WTC11 (cell line): Measurements from ENCODE around the gene AQP5. TPM values are rescaled to one million over a fixed set of nuclear protein-coding genes. Genes with fewer than 3 reads are reported as not detected.
"Not testable (repeated sequence)": the region's sequence is repeated elsewhere in the genome, so short reads cannot be mapped to it uniquely, and the experiment has no call there.

Source experiments
- ATAC-seq: fragments of 200-7000 bp; cut with Tn5 transposase; 2 replicates; pipeline ENCODE4 v1.10.0; 2021; ENCODE audit warnings: mild to moderate bottlenecking, moderate library complexity
- CTCF ChIA-PET: fragments of 300-600 bp; sonication (Branson Sonifier 250); formaldehyde crosslinking; loops from one replicate; lab custom pipeline; 2021; ENCODE audit warnings: antibody characterized with exemption; lab: Charles Lee
- POLR2A ChIA-PET: fragments of 350-600 bp; sonication (Branson Sonifier 250); formaldehyde crosslinking; loops from one replicate; lab custom pipeline; 2021; ENCODE audit warnings: antibody characterized with exemption; lab: Charles Lee
- DNase-seq: peaks from one replicate; pipeline ENCODE4 v3.0.0; 2021; ENCODE audit warnings: low spot score
- H3K27ac Mint-ChIP-seq: 2 replicates; pipeline ENCODE4 v1.8.0; 2021; ENCODE audit warnings: mixed read lengths
- H3K27me3 Mint-ChIP-seq: 2 replicates; pipeline ENCODE4 v1.8.0; 2021; ENCODE audit warnings: low read depth, mild to moderate bottlenecking, moderate library complexity, mixed read lengths
- H3K36me3 Mint-ChIP-seq: 2 replicates; pipeline ENCODE4 v1.8.0; 2021; ENCODE audit warnings: mixed read lengths
- H3K4me1 Mint-ChIP-seq: 2 replicates; pipeline ENCODE4 v1.8.0; 2022; ENCODE audit warnings: mixed read lengths
- H3K4me3 Mint-ChIP-seq: 2 replicates; pipeline ENCODE4 v1.8.0; 2021; ENCODE audit warnings: mild to moderate bottlenecking, moderate library complexity, mixed read lengths
- H3K9me3 Mint-ChIP-seq: 2 replicates; pipeline ENCODE4 v1.8.0; 2021; ENCODE audit warnings: mixed read lengths
- EMX1 ChIP-seq: fragments of 250-450 bp; sonication (Bioruptor Pico); IDR thresholded peaks from 2 replicates; pipeline ENCODE4 v1.8.0; 2021; ENCODE audit warnings: mild to moderate bottlenecking
- GRHL2 ChIP-seq: fragments of 250-450 bp; sonication (Bioruptor Pico); IDR thresholded peaks from 2 replicates; pipeline ENCODE4 v1.8.0; 2022; ENCODE audit warnings: mild to moderate bottlenecking, moderate library complexity; ENCODE audit not compliant: insufficient replicate concordance, severe bottlenecking
- HMGXB4 ChIP-seq: sonication (generic); formaldehyde crosslinking; IDR thresholded peaks from 2 replicates; pipeline ENCODE4 v1.8.1; 2023; ENCODE audit warnings: mild to moderate bottlenecking, moderate library complexity, missing genetic modification reagents
- MXD4 ChIP-seq: fragments of 250-450 bp; sonication (Bioruptor Pico); IDR thresholded peaks from 2 replicates; pipeline ENCODE4 v1.8.0; 2021; ENCODE audit warnings: mild to moderate bottlenecking, moderate library complexity, borderline replicate concordance
- MYBL2 ChIP-seq: sonication (generic); formaldehyde crosslinking; IDR thresholded peaks from 2 replicates; pipeline ENCODE4 v1.8.1; 2023; ENCODE audit warnings: mild to moderate bottlenecking, moderate library complexity, missing genetic modification reagents
- NFATC4 ChIP-seq: fragments of 250-450 bp; sonication (Bioruptor Pico); IDR thresholded peaks from 2 replicates; pipeline ENCODE4 v1.9.0; 2021; ENCODE audit warnings: mild to moderate bottlenecking
- NR3C1 ChIP-seq: sonication (generic); formaldehyde crosslinking; conservative IDR thresholded peaks from 2 replicates; pipeline ENCODE4 v1.8.1; 2023; ENCODE audit warnings: low read depth, mild to moderate bottlenecking, missing genetic modification reagents
- RELA ChIP-seq: sonication (generic); formaldehyde crosslinking; IDR thresholded peaks from 2 replicates; pipeline ENCODE4 v1.8.1; 2022; ENCODE audit warnings: missing genetic modification reagents, mild to moderate bottlenecking, borderline replicate concordance
- SMAD4 ChIP-seq: sonication (generic); formaldehyde crosslinking; IDR thresholded peaks from 2 replicates; pipeline ENCODE4 v1.8.0; 2022; ENCODE audit warnings: mild to moderate bottlenecking, missing genetic modification reagents
- SP1 ChIP-seq: sonication (generic); formaldehyde crosslinking; conservative IDR thresholded peaks from 2 replicates; pipeline ENCODE4 v1.8.1; 2022; ENCODE audit warnings: missing genetic modification reagents
- TCF7 ChIP-seq: sonication (generic); formaldehyde crosslinking; IDR thresholded peaks from 2 replicates; pipeline ENCODE4 v1.8.0; 2022; ENCODE audit warnings: mild to moderate bottlenecking, low read depth, missing genetic modification reagents, moderate library complexity
- ZMAT4 ChIP-seq: fragments of 250-450 bp; sonication (Bioruptor Pico); IDR thresholded peaks from 2 replicates; pipeline ENCODE4 v1.9.0; 2021; ENCODE audit warnings: mild to moderate bottlenecking
- ZNF121 ChIP-seq: sonication (generic); formaldehyde crosslinking; IDR thresholded peaks from 2 replicates; pipeline ENCODE4 v1.8.0; 2023; ENCODE audit warnings: missing genetic modification reagents
- ZNF138 ChIP-seq: sonication (generic); formaldehyde crosslinking; conservative IDR thresholded peaks from 2 replicates; pipeline ENCODE4 v1.8.1; 2022; ENCODE audit warnings: mild to moderate bottlenecking, moderate library complexity, missing genetic modification reagents
- ZNF281 ChIP-seq: sonication (generic); formaldehyde crosslinking; IDR thresholded peaks from 2 replicates; pipeline ENCODE4 v1.8.0; 2023; ENCODE audit warnings: mild to moderate bottlenecking, missing genetic modification reagents
- total RNA-seq: library from RNA; stranded (reverse); gene quantifications from 3 replicates; pipeline ENCODE4 v1.2.3, GENCODE V29; 2021

Gene AQP5
- total RNA-seq, 1 experiment from 2014 or later, result 2.8 TPM

- Mint-ChIP-seq H3K27me3 (no peaks in the 10 kb centered on the region), H3K4me3 (no peak overlapping the region), H3K9me3 (no peaks in the 10 kb centered on the region), H3K4me1 (peaks cover 18% of the 10 kb centered on the region), H3K27ac (peak overlapping the region; percentile 54), H3K36me3 (peaks cover 22% of the 10 kb centered on the region)
- ATAC-seq (no peak), DNase-seq (no peak)
- TF ChIP-seq ZNF121 (no peak), GRHL2 (CRISPR knock-in tag) (no peak), ZNF281 (CRISPR knock-in tag) (no peak), NR3C1 (CRISPR knock-in tag) (no peak), MYBL2 (no peak), NFATC4 (CRISPR knock-in tag) (no peak), ZMAT4 (CRISPR knock-in tag) (no peak), RELA (no peak), EMX1 (CRISPR knock-in tag) (no peak), ZNF138 (CRISPR knock-in tag) (no peak)
- ChIA-PET POLR2A (no interaction called here), CTCF (interaction anchor here (0.6 to 4.4 kb wide), 7 partner anchors 18 to 126 kb away, joined by 3 to 35 read pairs (median 5); no protein-coding TSS in a partner anchor)
Measured at GRCh38 chr12:49984476-49985359, 23.0 kb downstream of the AQP5 start.

- Mint-ChIP-seq H3K36me3 (peaks cover 34% of the 10 kb centered on the region), H3K27ac (no peak overlapping the region), H3K4me3 (no peak overlapping the region), H3K4me1 (peaks cover 16% of the 10 kb centered on the region), H3K9me3 (no peaks in the 10 kb centered on the region), H3K27me3 (no peaks in the 10 kb centered on the region)
- TF ChIP-seq MXD4, result no peak
- TF ChIP-seq SMAD4 (CRISPR knock-in tag), result no peak
- no peak for TF ChIP-seq TCF7
- TF ChIP-seq HMGXB4 (CRISPR knock-in tag), result no peak
- no peak for TF ChIP-seq SP1 (CRISPR knock-in tag)
- DNase-seq (no peak), ATAC-seq (no peak)
- ChIA-PET POLR2A (no interaction called here), CTCF (interaction anchor here (0.9 to 4.4 kb wide), 5 partner anchors 19 to 125 kb away, joined by 4 to 35 read pairs (median 5); no protein-coding TSS in a partner anchor)
Measured at GRCh38 chr12:49985981-49986380, 24.3 kb downstream of the AQP5 start.

- DNase-seq, H3K27ac Mint-ChIP-seq, ATAC-seq, H3K4me3 Mint-ChIP-seq, POLR2A ChIA-PET, H3K9me3 Mint-ChIP-seq, H3K27me3 Mint-ChIP-seq: not testable (repeated sequence)
- H3K36me3 Mint-ChIP-seq, result peaks cover 35% of the 10 kb centered on the region
- peaks cover 16% of the 10 kb centered on the region for H3K4me1 Mint-ChIP-seq
- CTCF ChIA-PET, result interaction anchor here (1.3 to 4.4 kb wide), 4 partner anchors 20 to 125 kb away, joined by 4 to 35 read pairs (median 5); no protein-coding TSS in a partner anchor
Measured at GRCh38 chr12:49986476-49986875, 24.8 kb downstream of the AQP5 start.
